BJ (cell line): ENCODE results near the gene CEP152. TPM values are rescaled to one million over a fixed set of nuclear protein-coding genes. Genes with fewer than 3 reads are reported as not detected.

Experiments
- CTCF ChIA-PET: fragments of 350-600 bp; formaldehyde crosslinking; extraction: SDS; loops from one replicate; lab custom pipeline; 2021; ENCODE audit warnings: antibody characterized with exemption, inconsistent platforms; lab: Yijun Ruan, JAX
- POLR2A ChIA-PET: fragments of 300-600 bp; sonication (Branson Sonifier 250); formaldehyde crosslinking; extraction: SDS; loops from one replicate; lab custom pipeline; 2021; ENCODE audit warnings: antibody characterized with exemption; lab: Charles Lee
- DNase-seq: peaks from one replicate; pipeline ENCODE4 v3.0.0-alpha.2; 2011; ENCODE audit warnings: low read depth
- H3K27me3 ChIP-seq: 2 replicates; pipeline ENCODE4 v1.6.0; 2011; ENCODE audit warnings: low read length; ENCODE audit not compliant: control insufficient read depth, insufficient read depth
- H3K36me3 ChIP-seq: 2 replicates; pipeline ENCODE4 v1.5.1; 2011; ENCODE audit warnings: low read length; ENCODE audit not compliant: control insufficient read depth, insufficient read depth
- H3K4me3 ChIP-seq: 2 replicates; pipeline ENCODE4 v1.5.1; 2011; ENCODE audit warnings: low read depth, mild to moderate bottlenecking, control low read depth, low read length
- polyA plus RNA-seq: library from polyadenylated mRNA; depleted of rRNA; stranded (reverse); fragments of >200 nt; gene quantifications from 2 replicates; pipeline ENCODE4 v1.2.3, GENCODE V29; 2011
- TF ChIP-seq, protein P1 (sequence below): IDR thresholded peaks from 2 replicates; pipeline ENCODE4 v1.5.1; 2011; ENCODE audit warnings: low read depth, mild to moderate bottlenecking, control low read depth, inconsistent platforms, low read length, moderate library complexity; ENCODE audit not compliant: insufficient read depth

CEP152 gene
- polyA plus RNA-seq, 1 experiment, result 0.77 TPM

DNA sequence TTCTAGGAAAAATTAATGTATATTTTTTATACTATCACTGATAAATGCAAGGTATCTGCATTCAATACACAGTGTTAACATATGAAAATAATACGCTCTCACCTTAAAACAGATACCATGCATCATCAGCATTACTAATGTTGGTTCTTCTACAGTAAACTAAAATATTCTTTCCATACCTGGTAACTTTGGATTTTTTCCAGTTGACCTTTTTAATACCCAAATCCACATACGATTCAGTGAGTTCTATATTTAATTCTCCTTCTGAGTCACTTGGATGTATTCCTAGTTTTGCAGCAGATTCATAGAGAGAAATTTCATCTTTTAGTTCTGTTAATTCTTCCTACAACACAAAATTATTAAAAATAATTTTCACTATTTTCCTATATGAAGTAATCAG, 29.9 kb downstream of the CEP152 start:
- ChIA-PET POLR2A (no interaction called here), CTCF (no interaction called here)
- H3K36me3 ChIP-seq, result no peaks in the 10 kb centered on the region
- no peaks in the 10 kb centered on the region for H3K27me3 ChIP-seq
- no peak overlapping the region for H3K4me3 ChIP-seq
- DNase-seq, result no peak
- TF ChIP-seq, protein P1, sequence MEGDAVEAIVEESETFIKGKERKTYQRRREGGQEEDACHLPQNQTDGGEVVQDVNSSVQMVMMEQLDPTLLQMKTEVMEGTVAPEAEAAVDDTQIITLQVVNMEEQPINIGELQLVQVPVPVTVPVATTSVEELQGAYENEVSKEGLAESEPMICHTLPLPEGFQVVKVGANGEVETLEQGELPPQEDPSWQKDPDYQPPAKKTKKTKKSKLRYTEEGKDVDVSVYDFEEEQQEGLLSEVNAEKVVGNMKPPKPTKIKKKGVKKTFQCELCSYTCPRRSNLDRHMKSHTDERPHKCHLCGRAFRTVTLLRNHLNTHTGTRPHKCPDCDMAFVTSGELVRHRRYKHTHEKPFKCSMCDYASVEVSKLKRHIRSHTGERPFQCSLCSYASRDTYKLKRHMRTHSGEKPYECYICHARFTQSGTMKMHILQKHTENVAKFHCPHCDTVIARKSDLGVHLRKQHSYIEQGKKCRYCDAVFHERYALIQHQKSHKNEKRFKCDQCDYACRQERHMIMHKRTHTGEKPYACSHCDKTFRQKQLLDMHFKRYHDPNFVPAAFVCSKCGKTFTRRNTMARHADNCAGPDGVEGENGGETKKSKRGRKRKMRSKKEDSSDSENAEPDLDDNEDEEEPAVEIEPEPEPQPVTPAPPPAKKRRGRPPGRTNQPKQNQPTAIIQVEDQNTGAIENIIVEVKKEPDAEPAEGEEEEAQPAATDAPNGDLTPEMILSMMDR, result no peak

DNA sequence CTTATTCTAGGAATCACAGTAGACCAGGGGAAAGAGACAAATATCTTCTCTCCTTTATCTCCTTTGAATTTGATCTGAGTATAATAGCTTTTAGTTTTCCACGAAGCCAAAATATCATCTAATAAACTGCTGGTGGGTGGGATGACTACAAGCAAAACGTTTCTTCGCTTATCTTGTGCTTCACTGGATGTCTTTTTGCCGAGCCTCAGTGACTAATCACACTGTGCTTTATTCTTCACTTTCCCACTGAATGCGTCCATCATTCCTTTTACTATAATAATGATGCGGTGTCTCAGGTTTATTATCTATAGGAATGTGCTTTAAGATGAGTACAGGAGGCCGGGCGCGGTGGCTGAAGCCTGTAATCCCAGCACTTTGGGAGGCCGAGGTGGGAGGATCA, 32.5 kb downstream of the CEP152 start:
- CTCF ChIA-PET, result no interaction called here
- Histone ChIP-seq H3K4me3 (no peak overlapping the region), H3K27me3 (no peaks in the 10 kb centered on the region), H3K36me3 (no peaks in the 10 kb centered on the region)
- TF ChIP-seq, protein P1, result no peak
- POLR2A ChIA-PET, result interaction anchor here (0.7 kb wide), 1 partner anchor 8 kb away, joined by 3 read pairs; no protein-coding TSS in a partner anchor
- no peak for DNase-seq

DNA sequence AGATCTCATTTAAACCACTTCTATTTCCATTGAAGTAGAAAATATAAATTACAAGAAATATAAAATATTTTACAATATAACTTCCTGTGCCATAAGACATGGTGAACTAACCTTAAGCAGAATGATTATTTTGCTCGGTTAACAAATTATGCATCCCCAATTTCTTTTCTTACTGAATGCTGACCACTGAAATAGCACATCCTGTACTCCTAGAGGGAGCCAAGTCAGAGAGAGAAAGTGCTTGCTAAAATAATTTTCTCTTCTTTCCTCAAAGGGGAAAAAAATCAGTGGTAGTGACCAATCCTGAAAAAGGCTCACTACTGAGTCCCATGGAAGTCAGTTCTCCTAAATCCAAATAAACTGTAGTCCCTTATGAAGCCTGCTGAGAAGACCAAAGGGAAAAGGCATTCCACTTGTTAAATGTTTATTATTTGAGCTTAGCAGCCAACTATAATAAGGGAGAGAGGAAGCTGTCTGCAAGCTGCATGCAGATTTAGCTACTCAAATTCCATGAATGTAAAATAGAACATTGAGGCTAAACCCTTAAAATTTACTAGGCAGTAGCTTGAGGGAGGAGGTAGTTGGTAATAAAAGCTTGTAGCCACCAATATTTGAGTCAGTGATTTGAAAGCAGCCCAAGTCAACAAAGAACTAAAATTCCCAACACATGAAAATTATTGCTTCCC, 33.1 kb downstream of the CEP152 start:
- Histone ChIP-seq H3K27me3 (no peaks in the 10 kb centered on the region), H3K36me3 (no peaks in the 10 kb centered on the region), H3K4me3 (no peak overlapping the region)
- ChIA-PET CTCF (no interaction called here), POLR2A (interaction anchor here (0.7 kb wide), 1 partner anchor 9 kb away, joined by 3 read pairs; no protein-coding TSS in a partner anchor)
- TF ChIP-seq, protein P1, result no peak
- DNase-seq, result no peak

DNA sequence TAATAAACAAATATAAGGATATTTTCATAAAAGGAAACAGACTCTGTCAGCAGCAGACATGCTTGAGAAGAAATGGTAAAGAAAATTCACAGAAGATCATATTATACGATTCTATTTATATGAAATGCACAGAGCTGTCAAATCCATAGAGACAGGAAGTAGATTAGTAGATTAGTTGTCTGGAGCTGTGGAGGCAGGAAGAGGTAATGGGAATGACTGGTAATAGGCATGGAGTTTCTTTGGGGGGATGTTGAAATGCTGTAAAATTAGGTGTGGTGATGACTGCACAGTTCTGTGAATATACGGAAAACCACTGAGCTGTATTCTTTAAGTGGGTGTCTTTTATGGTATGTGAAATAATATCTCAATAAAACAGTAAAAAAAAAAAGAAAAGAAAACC, 35.3 kb downstream of the CEP152 start:
- TF ChIP-seq, protein P1, result no peak
- POLR2A ChIA-PET, result no interaction called here
- H3K27me3 ChIP-seq, result no peaks in the 10 kb centered on the region

DNA sequence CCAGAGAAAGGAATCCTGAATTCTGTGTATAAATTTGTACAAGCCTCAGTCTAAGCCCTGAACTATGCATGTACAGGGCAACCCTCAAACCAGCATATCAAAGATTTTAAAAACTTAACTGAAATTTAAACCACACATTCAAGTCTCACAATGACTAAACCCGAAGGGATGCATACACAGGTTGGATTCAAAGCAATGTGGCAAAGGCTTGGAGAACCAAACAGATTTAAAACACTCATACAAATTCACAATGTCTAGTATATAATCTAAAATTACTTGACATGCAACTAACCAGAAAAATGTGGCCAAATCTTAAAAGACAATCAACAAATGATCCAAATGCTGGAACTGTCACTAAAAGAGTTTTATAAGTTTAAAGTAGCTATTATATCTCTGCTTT, 36.4 kb downstream of the CEP152 start:
- POLR2A ChIA-PET, result no interaction called here
- H3K27me3 ChIP-seq, result no peaks in the 10 kb centered on the region
- no peaks in the 10 kb centered on the region for H3K36me3 ChIP-seq
- CTCF ChIA-PET, result no interaction called here
- no peak for DNase-seq
- TF ChIP-seq, protein P1, result no peak
- H3K4me3 ChIP-seq, result no peak overlapping the region

More for the DNA sequence above, 35.3 kb downstream of the CEP152 start:
- CTCF ChIA-PET, result interaction anchor here (1.0 kb wide), 1 partner anchor 26 kb away, joined by 4 read pairs; no protein-coding TSS in a partner anchor
- Histone ChIP-seq H3K4me3 (no peak overlapping the region), H3K36me3 (no peaks in the 10 kb centered on the region)
- no peak for DNase-seq
